A673 (cell line): ENCODE data around the gene FNBP1L.

ENCODE experiments used
- EZH2 ChIP-seq: fragments of 200-600 bp; sonication (generic); IDR thresholded peaks from 2 replicates; pipeline ENCODE4 v1.6.1; 2017; ENCODE audit warnings: borderline replicate concordance, low read depth, mild to moderate bottlenecking, mixed read lengths, antibody characterized with exemption, low read length; ENCODE audit not compliant: poor library complexity, severe bottlenecking
- TF ChIP-seq, protein P1 (sequence below): fragments of 300-800, 200-600 bp; sonication (generic); conservative IDR thresholded peaks from 2 replicates; pipeline ENCODE4 v1.5.1; 2017; ENCODE audit warnings: low read depth, mild to moderate bottlenecking, antibody characterized with exemption, low read length, moderate library complexity, mixed read lengths

DNA sequence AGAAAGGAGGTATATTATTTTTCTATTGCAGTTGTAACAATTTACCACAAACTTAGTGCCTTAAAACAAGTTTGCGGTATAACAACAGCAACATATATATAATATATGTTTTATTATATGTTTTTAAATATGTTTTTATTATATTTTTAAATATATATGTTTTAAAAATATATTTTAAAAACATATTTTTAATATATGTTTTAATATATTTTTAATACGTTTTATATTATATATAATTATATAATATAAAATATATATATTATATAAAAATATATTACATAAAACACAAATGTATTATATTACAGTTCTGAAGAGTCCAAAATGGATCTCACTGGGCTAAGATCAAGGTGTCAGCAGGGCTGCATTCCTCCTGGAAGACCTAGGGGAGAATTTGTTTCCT is 27.5 kb upstream of the FNBP1L start:
- no peak for TF ChIP-seq EZH2
- TF ChIP-seq, protein P1, sequence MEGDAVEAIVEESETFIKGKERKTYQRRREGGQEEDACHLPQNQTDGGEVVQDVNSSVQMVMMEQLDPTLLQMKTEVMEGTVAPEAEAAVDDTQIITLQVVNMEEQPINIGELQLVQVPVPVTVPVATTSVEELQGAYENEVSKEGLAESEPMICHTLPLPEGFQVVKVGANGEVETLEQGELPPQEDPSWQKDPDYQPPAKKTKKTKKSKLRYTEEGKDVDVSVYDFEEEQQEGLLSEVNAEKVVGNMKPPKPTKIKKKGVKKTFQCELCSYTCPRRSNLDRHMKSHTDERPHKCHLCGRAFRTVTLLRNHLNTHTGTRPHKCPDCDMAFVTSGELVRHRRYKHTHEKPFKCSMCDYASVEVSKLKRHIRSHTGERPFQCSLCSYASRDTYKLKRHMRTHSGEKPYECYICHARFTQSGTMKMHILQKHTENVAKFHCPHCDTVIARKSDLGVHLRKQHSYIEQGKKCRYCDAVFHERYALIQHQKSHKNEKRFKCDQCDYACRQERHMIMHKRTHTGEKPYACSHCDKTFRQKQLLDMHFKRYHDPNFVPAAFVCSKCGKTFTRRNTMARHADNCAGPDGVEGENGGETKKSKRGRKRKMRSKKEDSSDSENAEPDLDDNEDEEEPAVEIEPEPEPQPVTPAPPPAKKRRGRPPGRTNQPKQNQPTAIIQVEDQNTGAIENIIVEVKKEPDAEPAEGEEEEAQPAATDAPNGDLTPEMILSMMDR = no peak
